Endothelial cell (in vitro differentiated cells): ENCODE measurements around the gene CACNA1A. TPM values are rescaled to one million over a fixed set of nuclear protein-coding genes. Genes with fewer than 3 reads are reported as not detected.
"Not testable (repeated sequence)": the region's sequence is repeated elsewhere in the genome, so short reads cannot be mapped to it uniquely, and the experiment has no call there.

ENCODE experiments used
- DNase-seq: peaks from one replicate; pipeline ENCODE4 v3.0.0; 2021; ENCODE audit warnings: low spot score
- H3K27ac Mint-ChIP-seq: one replicate; pipeline ENCODE4 v1.8.0; 2021; ENCODE audit warnings: mixed read lengths, inconsistent platforms; ENCODE audit not compliant: unreplicated experiment
- H3K27me3 Mint-ChIP-seq: one replicate; pipeline ENCODE4 v1.8.0; 2021; ENCODE audit warnings: mild to moderate bottlenecking, moderate library complexity, mixed read lengths, inconsistent platforms; ENCODE audit not compliant: unreplicated experiment
- H3K36me3 Mint-ChIP-seq: one replicate; pipeline ENCODE4 v1.8.0; 2021; ENCODE audit warnings: mild to moderate bottlenecking, low read depth, mixed read lengths, inconsistent platforms; ENCODE audit not compliant: unreplicated experiment
- H3K4me1 Mint-ChIP-seq: one replicate; pipeline ENCODE4 v1.8.0; 2021; ENCODE audit warnings: mild to moderate bottlenecking, mixed read lengths, inconsistent platforms; ENCODE audit not compliant: unreplicated experiment
- H3K4me3 Mint-ChIP-seq: one replicate; pipeline ENCODE4 v1.8.0; 2021; ENCODE audit warnings: mild to moderate bottlenecking, mixed read lengths, inconsistent platforms; ENCODE audit not compliant: unreplicated experiment
- H3K9me3 Mint-ChIP-seq: one replicate; pipeline ENCODE4 v1.8.0; 2021; ENCODE audit warnings: mixed read lengths, inconsistent platforms; ENCODE audit not compliant: unreplicated experiment
- total RNA-seq: library from RNA; stranded (reverse); fragmentation: NEBNext Ultra II Directional; extraction: Animal tissue kit (Norgen Biotek cat#: 25700); gene quantifications from one replicate; pipeline ENCODE4 v1.2.1, GENCODE V29; 2021; ENCODE audit not compliant: unreplicated experiment
- TF ChIP-seq, protein P1 (sequence below): fragments of 200-600 bp; sonication (generic); IDR thresholded peaks from one replicate; pipeline ENCODE4 v1.5.0; 2021; ENCODE audit warnings: antibody characterized with exemption; ENCODE audit not compliant: unreplicated experiment

CACNA1A gene
- total RNA-seq, 1 donor from 2014 or later = 9.0 TPM

DNA sequence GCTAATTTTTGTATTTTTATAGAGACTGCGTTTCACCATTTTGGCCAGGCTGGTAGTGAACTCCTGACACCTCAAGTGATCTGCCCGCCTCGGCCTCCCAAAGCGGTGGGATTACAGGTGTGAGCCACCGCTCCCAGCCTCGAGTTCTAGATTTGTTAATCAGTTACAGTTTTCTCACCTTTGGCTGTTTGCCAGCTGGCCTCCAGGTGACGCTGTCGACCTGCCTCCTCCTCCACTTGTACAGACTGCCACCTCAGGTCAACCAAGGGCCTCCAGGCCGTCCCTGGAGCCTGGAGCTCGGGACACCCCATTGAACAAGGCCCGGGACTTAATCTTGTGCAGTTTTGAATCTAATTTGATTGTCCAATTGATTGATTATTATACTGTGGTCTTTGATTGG lies 310.6 kb downstream of the CACNA1A start:
- Mint-ChIP-seq H3K27me3 (no peaks in the 10 kb centered on the region), H3K4me1 (no peaks in the 10 kb centered on the region), H3K4me3 (no peak overlapping the region), H3K27ac (no peak overlapping the region), H3K36me3 (no peaks in the 10 kb centered on the region), H3K9me3 (no peaks in the 10 kb centered on the region)
- TF ChIP-seq, protein P1, sequence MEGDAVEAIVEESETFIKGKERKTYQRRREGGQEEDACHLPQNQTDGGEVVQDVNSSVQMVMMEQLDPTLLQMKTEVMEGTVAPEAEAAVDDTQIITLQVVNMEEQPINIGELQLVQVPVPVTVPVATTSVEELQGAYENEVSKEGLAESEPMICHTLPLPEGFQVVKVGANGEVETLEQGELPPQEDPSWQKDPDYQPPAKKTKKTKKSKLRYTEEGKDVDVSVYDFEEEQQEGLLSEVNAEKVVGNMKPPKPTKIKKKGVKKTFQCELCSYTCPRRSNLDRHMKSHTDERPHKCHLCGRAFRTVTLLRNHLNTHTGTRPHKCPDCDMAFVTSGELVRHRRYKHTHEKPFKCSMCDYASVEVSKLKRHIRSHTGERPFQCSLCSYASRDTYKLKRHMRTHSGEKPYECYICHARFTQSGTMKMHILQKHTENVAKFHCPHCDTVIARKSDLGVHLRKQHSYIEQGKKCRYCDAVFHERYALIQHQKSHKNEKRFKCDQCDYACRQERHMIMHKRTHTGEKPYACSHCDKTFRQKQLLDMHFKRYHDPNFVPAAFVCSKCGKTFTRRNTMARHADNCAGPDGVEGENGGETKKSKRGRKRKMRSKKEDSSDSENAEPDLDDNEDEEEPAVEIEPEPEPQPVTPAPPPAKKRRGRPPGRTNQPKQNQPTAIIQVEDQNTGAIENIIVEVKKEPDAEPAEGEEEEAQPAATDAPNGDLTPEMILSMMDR = peak; percentile 61
- peak; percentile 72 for DNase-seq

DNA sequence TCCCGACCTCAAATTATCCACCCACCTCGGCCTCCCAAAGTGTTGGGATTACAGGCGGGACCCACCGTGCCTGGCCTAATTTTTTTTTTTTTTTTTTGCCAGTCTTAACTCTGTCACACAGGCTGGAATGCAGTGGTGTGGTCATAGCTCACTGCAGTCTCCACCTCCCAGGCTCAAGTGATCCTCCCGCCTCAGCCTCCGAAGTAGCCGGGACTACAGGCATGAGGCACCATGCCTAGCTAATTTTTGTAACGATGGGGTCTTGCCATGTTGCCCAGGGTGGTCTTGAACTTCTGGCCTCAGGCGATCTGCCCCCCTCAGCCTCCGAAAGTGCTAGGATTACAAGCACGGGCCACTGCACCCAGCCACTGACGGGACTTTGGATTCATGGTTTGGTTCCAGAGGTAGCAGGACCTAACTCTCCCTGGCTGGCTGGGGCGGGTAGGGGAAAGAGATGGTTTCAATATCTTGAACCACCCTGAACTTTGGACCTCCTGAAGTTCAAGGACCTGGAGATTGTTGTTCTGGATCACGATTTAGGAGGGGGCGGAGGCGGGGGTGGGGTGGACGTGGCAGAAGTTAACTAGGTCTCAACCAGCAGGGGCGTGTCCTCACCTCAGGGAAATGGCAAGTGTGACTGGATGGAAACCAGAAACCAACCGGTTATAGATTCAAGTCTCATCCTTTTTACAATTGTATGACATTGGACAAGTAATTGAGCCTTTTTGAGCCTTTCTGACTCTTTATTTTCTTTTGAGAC lies 315.3 kb downstream of the CACNA1A start:
- DNase-seq = no peak
- Mint-ChIP-seq H3K9me3 (no peaks in the 10 kb centered on the region), H3K27ac (no peak overlapping the region), H3K4me3 (no peak overlapping the region), H3K4me1 (no peaks in the 10 kb centered on the region), H3K27me3 (no peaks in the 10 kb centered on the region), H3K36me3 (no peaks in the 10 kb centered on the region)
- TF ChIP-seq, protein P1 = no peak

DNA sequence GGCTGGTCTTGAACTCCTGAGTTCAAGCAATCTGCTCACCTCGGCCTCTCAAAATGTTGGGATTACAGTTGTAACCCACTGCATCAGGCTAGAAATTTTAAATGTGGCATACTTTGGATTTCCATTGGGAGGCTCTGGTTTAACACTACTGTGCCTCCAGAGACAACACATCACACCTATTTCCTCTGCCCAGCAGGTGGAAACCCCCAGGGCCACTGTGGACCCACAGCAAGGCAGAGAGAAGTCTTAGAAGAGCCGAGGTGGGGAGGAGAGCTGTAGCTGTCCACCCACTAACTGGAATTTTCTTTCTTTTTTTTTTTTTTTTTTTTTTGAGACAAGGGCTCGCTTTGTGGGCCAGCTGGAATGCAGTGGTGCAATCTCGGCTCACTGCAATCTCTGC lies 316.7 kb downstream of the CACNA1A start:
- Mint-ChIP-seq H3K27me3 (no peaks in the 10 kb centered on the region), H3K27ac (no peak overlapping the region), H3K9me3 (no peaks in the 10 kb centered on the region), H3K36me3 (no peaks in the 10 kb centered on the region), H3K4me1 (no peaks in the 10 kb centered on the region), H3K4me3 (no peak overlapping the region)
- TF ChIP-seq, protein P1 = no peak
- DNase-seq = no peak

DNA sequence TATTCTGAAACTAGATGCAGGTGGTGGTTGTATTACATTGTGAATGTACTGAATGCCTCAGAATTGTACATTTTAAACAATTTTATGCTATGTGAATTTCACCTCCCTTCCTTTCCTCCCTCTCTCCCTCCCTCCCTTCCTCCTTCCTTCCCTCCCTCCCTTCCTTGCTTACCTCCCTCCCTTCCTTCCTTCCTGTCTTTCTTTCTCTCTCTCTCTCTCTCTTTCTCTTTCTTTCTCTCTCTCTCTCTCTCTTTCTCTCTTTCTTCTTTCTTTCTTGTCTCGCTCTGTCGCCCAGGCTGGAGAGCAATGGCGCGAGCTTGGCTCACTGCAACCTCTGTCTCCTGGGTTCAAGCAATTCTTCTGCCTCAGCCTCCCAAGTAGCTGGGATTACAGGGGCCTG lies 318.9 kb downstream of the CACNA1A start:
- H3K4me3 Mint-ChIP-seq = no peak overlapping the region

DNA sequence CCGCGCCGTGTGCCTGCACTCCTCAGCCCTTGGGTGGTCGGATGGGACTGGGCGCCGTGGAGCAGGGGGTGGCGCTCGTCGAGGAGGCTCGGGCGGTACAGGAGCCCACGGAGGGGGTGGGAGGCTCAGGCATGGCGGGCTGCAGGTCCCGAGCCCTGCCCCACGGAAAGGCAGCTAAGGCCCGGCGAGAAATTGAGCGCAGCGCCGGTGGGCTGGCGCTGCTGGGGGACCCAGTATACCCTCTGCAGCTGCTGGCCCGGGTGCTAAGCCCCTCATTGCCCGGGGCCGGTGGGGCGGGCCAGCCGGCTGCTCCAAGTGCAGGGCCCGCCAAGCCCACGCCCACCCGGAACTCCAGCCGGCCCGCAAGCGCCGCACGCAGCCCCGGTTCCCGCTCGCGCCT lies 319.6 kb downstream of the CACNA1A start:
- not testable (repeated sequence) for H3K27me3 Mint-ChIP-seq

More for the DNA sequence above, 318.9 kb downstream of the CACNA1A start:
- no peak for DNase-seq
- Mint-ChIP-seq H3K27me3 (no peaks in the 10 kb centered on the region), H3K27ac (no peak overlapping the region), H3K9me3 (no peaks in the 10 kb centered on the region), H3K36me3 (no peaks in the 10 kb centered on the region), H3K4me1 (no peaks in the 10 kb centered on the region)
- TF ChIP-seq, protein P1 = no peak

DNA sequence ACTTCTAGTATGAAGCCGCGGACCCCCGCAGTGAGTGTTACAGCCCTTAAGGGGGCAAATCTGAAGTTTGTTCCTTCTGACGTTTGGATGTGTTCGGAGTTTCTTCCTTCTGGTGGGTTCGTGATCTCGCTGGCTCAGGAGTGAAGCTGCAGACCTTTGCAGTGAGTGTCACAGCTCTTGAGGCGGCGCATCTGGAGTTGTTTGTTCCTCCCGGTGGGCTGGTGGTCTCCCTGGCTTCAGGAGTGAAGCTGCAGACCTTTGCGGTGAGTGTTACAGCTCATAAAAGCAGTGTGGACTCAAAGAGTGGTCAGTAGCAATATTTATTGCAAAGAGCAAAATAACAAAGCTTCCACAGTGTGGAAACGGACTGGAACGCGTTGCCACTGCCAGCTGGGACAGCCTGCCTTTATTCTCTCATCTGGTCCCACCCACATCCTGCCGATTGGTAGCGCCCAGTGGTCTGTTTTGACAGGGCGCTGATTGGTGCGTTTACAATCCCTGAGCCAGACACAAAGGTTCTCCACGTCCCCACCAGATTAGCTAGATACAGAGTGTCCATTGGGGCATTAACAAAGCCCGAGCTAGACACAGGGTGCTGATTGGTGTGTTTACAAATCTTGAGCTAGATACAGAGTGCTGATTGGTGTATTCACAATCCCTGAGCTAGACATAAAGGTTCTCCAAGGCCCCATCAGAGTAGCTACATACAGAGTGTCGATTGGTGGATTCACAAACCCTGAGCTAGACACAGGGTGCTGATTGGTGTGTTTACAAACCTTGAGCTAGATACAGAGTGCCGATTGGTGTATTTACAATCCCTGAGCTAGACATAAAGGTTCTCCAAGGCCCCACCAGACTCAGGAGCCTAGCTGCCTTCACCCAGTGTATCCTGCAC lies 320.3 kb downstream of the CACNA1A start:
- H3K9me3 Mint-ChIP-seq, DNase-seq, H3K27ac Mint-ChIP-seq, H3K4me1 Mint-ChIP-seq, H3K4me3 Mint-ChIP-seq, H3K27me3 Mint-ChIP-seq, H3K36me3 Mint-ChIP-seq: not testable (repeated sequence)

More for the DNA sequence above, 319.6 kb downstream of the CACNA1A start:
- not testable (repeated sequence) for H3K27ac Mint-ChIP-seq, H3K4me1 Mint-ChIP-seq, H3K4me3 Mint-ChIP-seq, H3K9me3 Mint-ChIP-seq, H3K36me3 Mint-ChIP-seq, DNase-seq

DNA sequence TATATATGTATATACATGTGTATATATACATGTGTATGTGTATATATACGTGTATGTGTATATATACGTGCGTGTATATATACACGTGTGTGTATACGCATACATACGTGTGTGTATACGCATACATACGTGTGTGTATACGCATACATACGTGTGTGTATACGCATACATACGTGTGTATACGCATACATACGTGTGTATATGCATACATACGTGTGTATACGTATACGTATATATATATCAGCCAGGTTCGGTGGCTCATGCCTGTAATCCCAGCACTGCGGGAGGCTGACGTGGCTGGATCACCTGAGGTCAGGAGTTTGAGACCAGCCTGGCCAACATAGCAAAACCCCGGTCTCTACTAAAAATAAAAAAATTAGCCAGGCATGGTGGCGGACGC lies 321.4 kb downstream of the CACNA1A start:
- H3K4me1 Mint-ChIP-seq = peaks cover 13% of the 10 kb centered on the region
- not testable (repeated sequence) for H3K27me3 Mint-ChIP-seq, H3K27ac Mint-ChIP-seq, H3K9me3 Mint-ChIP-seq, H3K36me3 Mint-ChIP-seq, DNase-seq, H3K4me3 Mint-ChIP-seq
